NT2/D1 (cell line): Measurements from ENCODE around the gene FAM227B.

ENCODE experiments used
- DNase-seq: peaks from one replicate; pipeline ENCODE4 v3.0.0-alpha.2; 2011; ENCODE audit warnings: low read depth, low spot score
- H3K27me3 ChIP-seq: 2 replicates; pipeline ENCODE4 v1.6.0; 2011; ENCODE audit warnings: mild to moderate bottlenecking; ENCODE audit not compliant: insufficient read length, insufficient read depth
- H3K36me3 ChIP-seq: 2 replicates; pipeline ENCODE4 v1.6.1; 2011; ENCODE audit warnings: mild to moderate bottlenecking, low read length, mixed read lengths; ENCODE audit not compliant: insufficient read depth, insufficient read length
- H3K4me1 ChIP-seq: 2 replicates; pipeline ENCODE4 v1.5.1; 2011; ENCODE audit not compliant: insufficient read depth, insufficient read length
- H3K4me3 ChIP-seq: 2 replicates; pipeline ENCODE4 v1.5.1; 2011; ENCODE audit warnings: low read depth; ENCODE audit not compliant: insufficient read length
- H3K9ac ChIP-seq: 2 replicates; pipeline ENCODE4 v1.6.0; 2011; ENCODE audit warnings: low read depth; ENCODE audit not compliant: insufficient read length
- H3K9me3 ChIP-seq: 2 replicates; pipeline ENCODE4 v1.5.1; 2011; ENCODE audit warnings: mild to moderate bottlenecking, low read length; ENCODE audit not compliant: insufficient read depth
- SUZ12 ChIP-seq: IDR thresholded peaks from 2 replicates; pipeline ENCODE4 v1.6.1; 2011; ENCODE audit not compliant: insufficient read length, insufficient read depth; ENCODE audit errors: extremely low read depth
- YY1 ChIP-seq: IDR thresholded peaks from 2 replicates; pipeline ENCODE4 v1.6.1; 2011; ENCODE audit not compliant: insufficient read length, insufficient read depth
- ZNF274 ChIP-seq: IDR thresholded peaks from 2 replicates; pipeline ENCODE4 v1.6.1; 2011; ENCODE audit warnings: mild to moderate bottlenecking, low read depth, low read length

Gene FAM227B

GRCh38 chr15:49460411-49460941 lies 160.1 kb downstream of the FAM227B start:
- Histone ChIP-seq H3K4me1 (no peaks in the 10 kb centered on the region), H3K9me3 (no peaks in the 10 kb centered on the region), H3K27me3 (no peaks in the 10 kb centered on the region), H3K4me3 (no peak overlapping the region), H3K9ac (no peak overlapping the region), H3K36me3 (no peaks in the 10 kb centered on the region)
- no peak for DNase-seq
- no peak for TF ChIP-seq SUZ12
- no peak for TF ChIP-seq ZNF274
- no peak for TF ChIP-seq YY1

GRCh38 chr15:49458145-49458544 lies 162.5 kb downstream of the FAM227B start:
- DNase-seq = no peak
- TF ChIP-seq ZNF274 (no peak), SUZ12 (no peak), YY1 (no peak)
- H3K36me3 ChIP-seq = no peaks in the 10 kb centered on the region
- H3K4me1 ChIP-seq = no peaks in the 10 kb centered on the region
- no peak overlapping the region for H3K9ac ChIP-seq
- H3K4me3 ChIP-seq = no peak overlapping the region
- H3K27me3 ChIP-seq = no peaks in the 10 kb centered on the region
- no peaks in the 10 kb centered on the region for H3K9me3 ChIP-seq

- Histone ChIP-seq H3K4me1 (no peaks in the 10 kb centered on the region), H3K9ac (no peak overlapping the region), H3K4me3 (no peak overlapping the region), H3K36me3 (no peaks in the 10 kb centered on the region), H3K27me3 (no peaks in the 10 kb centered on the region), H3K9me3 (no peaks in the 10 kb centered on the region)
- no peak for TF ChIP-seq ZNF274
- TF ChIP-seq SUZ12 = no peak
- no peak for TF ChIP-seq YY1
- DNase-seq = no peak
Measured at GRCh38 chr15:49456166-49456565, 164.5 kb downstream of the FAM227B start.

GRCh38 chr15:49452595-49452994 lies 168.0 kb downstream of the FAM227B start:
- Histone ChIP-seq H3K4me3 (no peak overlapping the region), H3K36me3 (no peaks in the 10 kb centered on the region), H3K9ac (no peak overlapping the region), H3K27me3 (no peaks in the 10 kb centered on the region), H3K9me3 (no peaks in the 10 kb centered on the region), H3K4me1 (no peaks in the 10 kb centered on the region)
- TF ChIP-seq YY1 = no peak
- TF ChIP-seq SUZ12 = no peak
- no peak for TF ChIP-seq ZNF274
- no peak for DNase-seq

GRCh38 chr15:49441816-49442215 lies 178.8 kb downstream of the FAM227B start:
- DNase-seq = no peak

GRCh38 chr15:49441356-49441755 lies 179.3 kb downstream of the FAM227B start:
- Histone ChIP-seq H3K36me3 (no peaks in the 10 kb centered on the region), H3K9me3 (no peaks in the 10 kb centered on the region), H3K4me3 (no peak overlapping the region), H3K9ac (no peak overlapping the region), H3K27me3 (no peaks in the 10 kb centered on the region), H3K4me1 (no peaks in the 10 kb centered on the region)
- no peak for DNase-seq
- TF ChIP-seq SUZ12 (no peak), ZNF274 (no peak), YY1 (no peak)

More at GRCh38 chr15:49441816-49442215, 178.8 kb downstream of the FAM227B start:
- Histone ChIP-seq H3K4me3 (no peak overlapping the region), H3K27me3 (no peaks in the 10 kb centered on the region), H3K36me3 (no peaks in the 10 kb centered on the region), H3K4me1 (no peaks in the 10 kb centered on the region), H3K9ac (no peak overlapping the region), H3K9me3 (no peaks in the 10 kb centered on the region)
- TF ChIP-seq SUZ12 (no peak), YY1 (no peak), ZNF274 (no peak)

- Histone ChIP-seq H3K9me3 (no peaks in the 10 kb centered on the region), H3K4me3 (no peak overlapping the region), H3K36me3 (no peaks in the 10 kb centered on the region), H3K27me3 (no peaks in the 10 kb centered on the region), H3K4me1 (no peaks in the 10 kb centered on the region), H3K9ac (no peak overlapping the region)
- no peak for DNase-seq
- TF ChIP-seq ZNF274 = no peak
- no peak for TF ChIP-seq SUZ12
- no peak for TF ChIP-seq YY1
Measured at GRCh38 chr15:49439678-49440395, 180.8 kb downstream of the FAM227B start.
